Fibroblast of gingiva (primary cell): ENCODE results near the gene THOC3.
A peak's percentile ranks its signal among the peaks of the same experiment; 100 is the strongest.
"Not testable (repeated sequence)": the region's sequence is repeated elsewhere in the genome, so short reads cannot be mapped to it uniquely, and the experiment has no call there.

Source experiments
- DNase-seq: peaks from one replicate; pipeline ENCODE4 v3.0.0-alpha.2; 2011; ENCODE audit warnings: low read depth

THOC3 gene, protein sequence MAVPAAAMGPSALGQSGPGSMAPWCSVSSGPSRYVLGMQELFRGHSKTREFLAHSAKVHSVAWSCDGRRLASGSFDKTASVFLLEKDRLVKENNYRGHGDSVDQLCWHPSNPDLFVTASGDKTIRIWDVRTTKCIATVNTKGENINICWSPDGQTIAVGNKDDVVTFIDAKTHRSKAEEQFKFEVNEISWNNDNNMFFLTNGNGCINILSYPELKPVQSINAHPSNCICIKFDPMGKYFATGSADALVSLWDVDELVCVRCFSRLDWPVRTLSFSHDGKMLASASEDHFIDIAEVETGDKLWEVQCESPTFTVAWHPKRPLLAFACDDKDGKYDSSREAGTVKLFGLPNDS

DNA sequence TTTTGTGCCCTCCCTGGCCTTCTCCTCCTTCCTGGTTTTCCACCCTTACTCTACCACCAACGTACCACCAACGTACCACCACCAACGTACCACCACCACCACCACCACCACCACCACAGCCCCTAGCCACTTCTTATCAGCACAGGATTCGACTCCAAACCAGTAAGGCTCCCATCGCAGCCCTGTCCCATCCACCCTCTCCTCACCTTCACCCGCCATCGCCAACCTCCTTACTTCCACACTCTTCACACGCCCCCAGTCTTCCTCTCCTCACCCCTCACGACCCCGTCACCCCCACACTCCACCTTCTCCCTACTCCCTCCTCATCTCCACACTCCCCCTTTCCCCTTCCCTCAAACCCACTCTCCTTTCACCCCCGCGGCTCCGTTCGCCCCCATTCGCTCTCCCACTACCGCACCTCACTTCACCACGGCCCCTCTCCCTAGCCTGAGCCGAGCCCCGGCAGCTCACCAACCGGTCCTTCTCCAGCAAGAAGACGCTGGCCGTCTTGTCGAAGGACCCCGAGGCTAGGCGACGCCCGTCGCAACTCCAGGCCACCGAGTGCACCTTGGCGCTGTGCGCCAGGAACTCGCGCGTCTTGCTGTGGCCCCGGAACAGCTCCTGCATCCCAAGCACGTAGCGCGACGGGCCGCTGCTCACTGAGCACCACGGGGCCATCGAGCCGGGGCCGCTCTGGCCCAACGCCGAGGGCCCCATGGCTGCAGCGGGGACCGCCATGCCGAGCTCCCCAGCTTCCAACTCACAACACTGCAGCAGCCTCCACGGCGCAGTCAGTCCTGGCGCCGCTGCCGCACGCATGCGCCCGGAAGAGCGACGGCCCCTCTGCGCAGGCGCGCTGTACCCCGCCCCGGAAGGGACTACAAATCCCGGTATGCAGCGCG is at the start of gene THOC3:
THOC3 (minus strand) TSS at position 845 of the 902 bp plus-strand sequence; CDS start at position 738, 107 bp downstream.
- DNase-seq: peak; percentile 69

- not testable (repeated sequence) for DNase-seq
Observed at GRCh38 chr5:176017324-176017723, 49.2 kb upstream of the THOC3 start.

GRCh38 chr5:176014360-176014759 is 46.2 kb upstream of the THOC3 start:
- not testable (repeated sequence) for DNase-seq

DNA sequence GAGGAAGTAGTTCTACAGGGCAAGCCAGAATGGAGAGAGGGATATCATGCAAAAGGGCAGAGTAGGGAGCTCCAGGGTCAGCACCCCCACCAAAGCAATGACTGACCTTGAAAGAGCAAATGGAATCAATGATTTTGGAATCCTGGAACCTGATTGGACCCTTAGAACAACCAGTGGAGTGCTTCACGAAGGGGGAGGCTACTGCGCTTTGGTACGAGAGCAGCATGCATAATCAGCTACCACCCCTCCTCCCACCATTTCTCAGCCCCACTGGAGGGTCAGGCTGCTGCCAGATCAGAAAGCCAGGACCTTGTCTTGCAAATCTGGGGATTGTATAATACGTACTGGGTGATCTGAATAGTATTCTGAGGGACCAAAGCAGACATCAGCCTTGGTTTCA is 43.0 kb upstream of the THOC3 start:
- DNase-seq: not testable (repeated sequence)

- not testable (repeated sequence) for DNase-seq
Observed at GRCh38 chr5:176010202-176010601, 42.1 kb upstream of the THOC3 start.

DNA sequence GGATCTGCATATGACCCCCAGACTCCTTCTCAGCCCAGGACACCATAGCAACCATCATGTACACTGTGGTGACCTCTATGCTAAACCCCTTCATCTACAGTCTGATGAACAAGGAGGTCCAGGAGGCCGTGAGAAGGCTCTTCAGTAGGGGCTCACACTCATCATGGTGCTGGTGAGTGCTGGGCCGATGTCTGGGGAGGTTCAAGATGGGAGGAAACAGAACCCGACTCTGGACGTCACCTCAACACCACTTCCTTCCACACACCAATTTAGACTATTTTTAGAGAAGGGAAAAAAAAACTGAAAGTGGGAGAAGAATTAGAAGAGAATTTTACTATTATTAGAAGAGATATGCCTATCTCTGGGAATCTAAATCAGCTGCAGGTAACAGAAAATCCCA is 39.1 kb upstream of the THOC3 start:
- not testable (repeated sequence) for DNase-seq

DNA sequence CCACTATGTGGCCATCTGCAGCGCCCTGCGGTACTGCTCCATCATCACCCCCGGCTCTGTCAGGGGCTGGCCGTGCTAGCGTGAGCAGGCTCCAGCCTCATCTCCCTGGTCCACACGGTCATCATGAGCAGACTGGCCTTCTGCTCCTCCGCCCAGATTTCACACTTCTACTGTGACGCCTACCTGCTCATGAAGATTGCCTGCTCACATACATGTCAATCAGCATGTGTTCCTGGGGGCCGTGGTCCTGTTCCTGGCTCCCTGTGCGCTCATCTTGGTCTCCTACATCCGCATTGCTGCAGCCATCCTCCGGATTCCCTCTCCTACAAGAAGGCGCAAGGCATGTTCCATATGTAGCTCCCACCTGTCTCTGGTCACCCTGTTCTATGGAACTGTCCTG is 38.7 kb upstream of the THOC3 start:
- DNase-seq: not testable (repeated sequence)

DNA sequence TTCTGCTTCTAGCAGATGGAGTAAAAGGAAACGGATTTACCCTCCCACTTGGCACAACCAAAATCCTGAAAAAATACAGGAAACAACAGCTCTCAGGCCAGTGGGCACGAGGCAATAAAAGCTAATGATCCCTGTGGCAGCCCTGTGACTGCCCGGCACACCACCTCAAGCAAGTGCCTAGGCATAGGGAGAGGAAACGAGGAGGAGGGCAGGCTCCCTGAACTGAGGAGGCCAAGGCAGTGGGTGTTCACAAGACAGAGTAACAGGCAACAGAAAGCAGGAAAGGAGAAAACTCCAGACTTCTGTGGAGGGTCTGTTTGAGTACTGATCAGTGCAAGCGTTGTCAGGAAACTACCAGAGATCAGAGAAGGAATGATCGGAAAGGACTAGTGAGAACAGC is 29.9 kb upstream of the THOC3 start:
- DNase-seq: not testable (repeated sequence)

DNA sequence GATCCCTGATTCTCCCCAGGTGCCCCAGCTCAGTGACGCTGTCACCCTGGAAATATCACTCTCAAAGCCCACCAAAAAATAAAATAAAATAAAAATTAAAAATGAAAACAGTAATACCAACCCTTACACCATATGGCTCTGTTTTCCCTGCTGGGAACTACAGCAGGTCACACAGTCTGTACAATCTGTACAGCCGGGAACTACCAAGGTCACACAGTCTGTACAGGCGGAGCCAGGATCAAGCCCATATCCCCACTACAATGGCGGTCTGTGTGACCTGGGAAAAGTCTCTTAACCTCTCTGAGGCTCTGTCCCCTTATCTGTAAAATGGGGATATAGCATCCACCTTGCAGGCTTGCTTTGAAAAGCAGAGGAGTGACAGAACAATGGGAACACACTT is 29.4 kb upstream of the THOC3 start:
- not testable (repeated sequence) for DNase-seq

DNA sequence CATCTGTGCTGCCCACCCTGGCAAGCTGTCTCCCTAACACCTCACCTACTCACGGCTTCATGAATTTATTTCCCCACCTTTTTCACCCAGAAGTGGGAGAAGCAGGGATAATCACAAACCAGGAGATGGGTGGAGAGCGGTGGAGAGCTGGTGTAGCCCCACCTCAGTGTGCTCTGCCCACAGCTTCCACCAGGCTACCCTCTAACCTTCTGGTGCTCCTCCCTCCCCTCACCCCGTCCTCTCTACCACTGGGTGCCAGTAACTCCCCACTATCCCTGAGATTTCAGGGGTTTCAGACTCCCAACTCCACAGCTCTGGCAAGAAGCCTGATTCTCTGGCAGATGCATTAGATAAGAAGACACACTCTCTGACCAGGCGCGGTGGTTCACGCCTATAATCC is 28.7 kb upstream of the THOC3 start:
- not testable (repeated sequence) for DNase-seq

DNA sequence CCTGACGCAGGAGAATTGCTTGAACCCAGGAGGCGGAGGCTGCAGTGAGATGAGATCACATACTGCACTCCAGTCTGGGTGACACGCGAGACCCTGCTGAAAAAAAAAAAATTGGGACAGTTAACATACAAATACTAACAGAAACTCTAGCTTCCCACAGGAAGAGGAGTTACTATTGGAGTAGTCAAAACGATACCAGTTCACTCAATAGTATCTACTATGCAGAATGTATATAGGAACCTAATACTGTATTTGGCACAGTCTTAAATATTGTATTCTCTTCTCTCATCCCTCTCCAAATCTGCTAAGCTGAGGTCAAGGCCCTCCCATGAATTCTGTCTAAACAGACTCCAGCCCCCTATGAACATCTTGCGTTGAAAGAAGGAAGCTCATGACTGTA is 27.4 kb upstream of the THOC3 start:
- DNase-seq: not testable (repeated sequence)

DNA sequence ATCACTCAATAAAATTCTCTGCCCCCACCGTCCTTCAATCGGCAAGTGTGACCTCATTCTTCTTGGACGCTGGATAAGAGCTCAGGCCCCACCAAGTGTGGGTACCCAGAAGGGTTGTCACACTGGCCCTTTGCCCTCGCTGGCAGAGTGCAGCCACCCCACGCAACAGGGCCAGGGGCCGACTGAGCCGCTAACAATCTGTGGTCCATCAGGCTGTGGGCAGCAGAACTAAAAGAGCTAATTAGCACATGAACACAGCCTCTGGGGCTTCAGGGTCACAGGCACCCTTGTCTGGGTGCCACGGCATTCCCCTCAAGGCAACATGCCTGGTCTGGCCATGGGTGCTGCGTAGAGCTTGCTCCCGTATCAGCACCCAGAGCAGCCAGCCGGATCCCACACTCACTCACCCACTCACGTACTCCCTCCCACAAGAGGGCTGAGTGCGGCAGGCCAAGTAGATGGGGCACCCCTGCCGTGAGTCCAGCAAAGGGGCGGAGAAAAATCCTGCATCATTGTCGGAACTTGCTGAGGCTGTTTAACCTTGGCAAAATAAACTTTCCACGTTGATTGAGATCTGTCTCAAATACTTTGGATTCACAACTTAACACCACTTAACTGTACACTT is 11.4 kb upstream of the THOC3 start:
- DNase-seq: not testable (repeated sequence)

DNA sequence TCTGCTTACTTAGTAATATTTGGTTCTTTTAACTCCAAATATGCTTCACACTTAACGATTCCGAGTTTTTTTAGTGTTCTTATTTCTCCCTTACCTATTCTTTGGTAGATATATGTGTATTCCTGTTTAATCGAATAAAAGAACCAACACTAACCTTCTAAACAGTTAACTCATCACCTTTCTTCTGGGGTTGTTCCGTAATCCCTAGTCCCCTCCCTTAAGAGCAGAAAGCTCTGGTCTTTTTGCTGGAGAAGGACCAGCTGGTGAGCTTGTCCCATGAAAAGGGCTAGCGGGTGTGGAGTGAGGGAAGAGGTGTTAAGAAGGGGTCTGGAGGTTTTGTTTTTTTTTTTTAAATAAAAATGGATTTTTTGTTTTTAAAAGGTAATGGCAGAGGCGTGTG is 266 bp upstream of the THOC3 start:
- DNase-seq: not testable (repeated sequence)

GRCh38 chr5:175962329-175962728 is 5.8 kb downstream of the THOC3 start:
- DNase-seq: not testable (repeated sequence)

- not testable (repeated sequence) for DNase-seq
Observed at GRCh38 chr5:175960228-175960627, 7.9 kb downstream of the THOC3 start.

GRCh38 chr5:175958515-175958914 is 9.6 kb downstream of the THOC3 start:
- DNase-seq: not testable (repeated sequence)

GRCh38 chr5:175954107-175954506 is 14.0 kb downstream of the THOC3 start:
- not testable (repeated sequence) for DNase-seq

GRCh38 chr5:175952810-175953209 is 15.3 kb downstream of the THOC3 start:
- DNase-seq: not testable (repeated sequence)

DNA sequence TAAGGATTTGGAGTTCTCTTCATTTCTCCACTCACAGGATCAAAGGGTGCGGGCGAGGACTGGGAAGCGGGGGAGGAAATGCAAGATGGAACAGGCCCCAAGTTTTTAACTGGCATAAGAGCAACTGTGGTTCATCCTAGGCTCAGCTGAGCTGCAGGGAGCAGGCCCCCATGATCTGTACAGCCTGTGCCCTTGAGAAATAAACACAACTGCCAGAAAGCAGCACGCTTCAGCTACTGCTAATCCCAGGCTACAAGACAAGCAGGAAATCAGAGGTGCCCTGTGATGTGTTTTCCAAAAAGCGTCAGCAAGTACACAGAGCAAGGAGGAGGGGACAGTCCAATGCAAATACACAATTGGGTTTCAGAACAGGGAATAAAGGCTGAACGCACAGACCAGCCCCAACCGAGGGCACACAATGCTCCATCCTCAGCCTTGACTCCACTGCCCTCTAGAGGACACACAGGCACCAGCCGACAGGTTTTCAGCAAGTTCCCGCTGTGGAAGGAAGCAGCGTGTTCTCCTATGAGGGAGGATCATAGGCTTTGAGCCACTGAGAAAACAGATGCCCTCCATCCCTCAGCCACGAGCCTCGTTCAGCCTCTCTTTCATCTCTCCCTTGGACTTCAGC is 16.7 kb downstream of the THOC3 start:
- not testable (repeated sequence) for DNase-seq

DNA sequence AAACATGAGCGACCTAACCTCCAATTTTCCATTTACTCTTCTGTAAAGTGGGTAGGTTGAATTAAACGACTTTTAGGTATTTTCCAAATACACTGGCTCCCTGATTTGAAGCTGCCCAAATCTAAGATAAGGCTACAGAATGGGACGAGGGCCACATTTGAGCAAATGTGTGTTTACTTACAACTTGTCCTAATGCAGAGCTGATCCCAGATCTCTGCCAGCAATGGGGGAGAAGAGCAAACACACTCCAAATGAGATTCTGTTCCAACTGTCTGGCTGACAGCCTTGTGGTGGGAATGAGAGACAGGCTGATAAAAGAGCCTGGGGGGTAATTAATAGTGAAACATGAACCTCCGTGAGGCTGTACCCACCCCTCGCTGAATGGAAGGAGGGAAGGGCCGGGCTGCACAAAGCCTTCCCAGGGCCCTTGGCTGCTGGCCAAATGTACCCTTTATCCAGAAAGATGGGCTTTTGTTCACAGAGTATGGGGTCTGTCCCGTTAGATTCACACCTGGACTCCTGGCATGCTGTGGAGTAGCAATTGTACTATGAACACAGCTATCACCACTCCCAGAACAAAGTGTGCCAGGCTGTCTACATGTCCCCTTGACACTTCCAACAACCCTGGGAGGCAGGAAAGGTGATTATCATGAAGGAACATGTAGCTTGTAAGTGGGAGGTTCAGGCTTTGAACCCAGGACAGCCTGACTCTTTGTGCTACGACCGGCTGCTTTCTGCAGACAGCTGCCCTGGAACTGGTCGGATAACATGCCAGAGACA is 19.6 kb downstream of the THOC3 start:
- DNase-seq: not testable (repeated sequence)

DNA sequence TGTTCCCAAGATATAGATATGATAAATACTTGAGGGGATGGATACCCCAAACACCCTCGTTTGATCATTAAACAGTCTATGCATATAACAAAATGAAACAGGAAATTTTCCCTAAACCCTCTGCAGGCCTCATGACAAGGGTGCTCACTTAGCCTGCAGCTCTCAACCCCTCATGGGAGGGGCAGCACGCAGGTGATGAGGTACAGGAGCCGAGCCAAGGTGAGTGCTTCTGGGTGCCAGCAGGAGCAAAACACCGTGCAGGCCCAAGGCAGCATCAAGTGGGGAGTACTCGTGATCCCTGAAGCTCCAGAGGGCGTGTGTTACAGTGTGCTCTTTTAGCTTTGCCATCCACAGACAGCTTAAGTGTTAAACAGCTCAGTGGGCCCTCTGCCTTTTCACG is 24.9 kb downstream of the THOC3 start:
- DNase-seq: not testable (repeated sequence)
